Measurements from ENCODE around the gene DNLZ.

DNA sequence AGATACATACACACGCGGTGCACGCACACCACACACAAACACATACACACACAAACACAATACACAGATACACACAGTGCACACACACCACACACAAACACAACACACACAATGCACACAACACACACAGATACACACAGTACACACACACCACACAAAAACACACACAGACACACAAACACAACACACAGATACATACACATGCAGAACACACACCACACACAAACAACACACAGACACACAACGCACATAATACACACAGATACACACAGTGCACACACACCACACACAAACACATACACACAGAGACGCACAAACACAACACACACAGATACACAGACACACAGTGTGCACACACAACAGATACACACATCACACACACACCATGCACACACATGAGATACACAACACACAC lies 53.7 kb downstream of the DNLZ start:
- TF ChIP-seq, protein P1, sequence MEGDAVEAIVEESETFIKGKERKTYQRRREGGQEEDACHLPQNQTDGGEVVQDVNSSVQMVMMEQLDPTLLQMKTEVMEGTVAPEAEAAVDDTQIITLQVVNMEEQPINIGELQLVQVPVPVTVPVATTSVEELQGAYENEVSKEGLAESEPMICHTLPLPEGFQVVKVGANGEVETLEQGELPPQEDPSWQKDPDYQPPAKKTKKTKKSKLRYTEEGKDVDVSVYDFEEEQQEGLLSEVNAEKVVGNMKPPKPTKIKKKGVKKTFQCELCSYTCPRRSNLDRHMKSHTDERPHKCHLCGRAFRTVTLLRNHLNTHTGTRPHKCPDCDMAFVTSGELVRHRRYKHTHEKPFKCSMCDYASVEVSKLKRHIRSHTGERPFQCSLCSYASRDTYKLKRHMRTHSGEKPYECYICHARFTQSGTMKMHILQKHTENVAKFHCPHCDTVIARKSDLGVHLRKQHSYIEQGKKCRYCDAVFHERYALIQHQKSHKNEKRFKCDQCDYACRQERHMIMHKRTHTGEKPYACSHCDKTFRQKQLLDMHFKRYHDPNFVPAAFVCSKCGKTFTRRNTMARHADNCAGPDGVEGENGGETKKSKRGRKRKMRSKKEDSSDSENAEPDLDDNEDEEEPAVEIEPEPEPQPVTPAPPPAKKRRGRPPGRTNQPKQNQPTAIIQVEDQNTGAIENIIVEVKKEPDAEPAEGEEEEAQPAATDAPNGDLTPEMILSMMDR (IDR thresholded peaks at IDR 0.05), result no peak
- TF ChIP-seq SIN3A (IDR thresholded peaks at IDR 0.05; ENCODE audit: borderline replicate concordance, insufficient read depth, low read depth, low read length), result no peak
